H7 (cell line): Measurements from ENCODE around the gene OVAAL. TPM values are rescaled to one million over a fixed set of nuclear protein-coding genes. Genes with fewer than 3 reads are reported as not detected.

ENCODE experiments used
- total RNA-seq: library from RNA; depleted of rRNA; stranded (reverse); fragments of >200 nt; shearing (Covaris generic); gene quantifications from 2 replicates; pipeline ENCODE4 v1.2.3, GENCODE V29; 2014; rRNA removed

The OVAAL gene
- total RNA-seq, 1 experiment from 2014 or later, result not detected

Other genes with a start within 250 kb of the OVAAL start
- 69.2 and 73.2 TPM in 2 replicates for gene ACBD6, start 56.4 kb upstream of the OVAAL start, total RNA-seq
- gene XPR1, start 73.1 kb downstream of the OVAAL start, total RNA-seq, result 45.6 and 62.7 TPM in 2 replicates